ENCODE results near the gene ST8SIA5. TPM values are rescaled to one million over a fixed set of nuclear protein-coding genes. Genes with fewer than 3 reads are reported as not detected.

Gene ST8SIA5
- total RNA-seq, 2 experiments from 2014 or later: not detected

DNA sequence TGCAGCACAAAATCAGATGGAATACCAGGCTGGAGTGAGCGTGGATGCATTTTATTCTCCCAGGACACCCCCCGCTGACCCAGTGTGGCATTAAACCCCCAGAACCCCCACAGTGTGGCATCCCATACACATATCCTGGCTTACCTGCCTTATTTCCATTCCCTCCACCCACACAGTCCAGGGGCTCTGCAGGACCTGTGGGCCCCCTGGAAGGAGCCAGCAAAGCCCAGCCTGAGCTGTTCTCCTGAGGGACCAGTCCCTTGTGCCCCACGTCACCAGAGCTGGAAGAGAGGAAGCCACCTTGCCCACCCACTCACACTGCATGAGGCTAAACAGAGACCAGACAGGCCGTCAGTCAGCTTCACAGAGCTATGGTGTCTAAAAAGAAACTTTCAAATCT, 20.1 kb downstream of the ST8SIA5 start:
- ChIA-PET CTCF (no interaction called here), POLR2A (no interaction called here)
- DNase-seq (no peak), ATAC-seq (no peak)
- H3K36me3 Mint-ChIP-seq (ENCODE audit: low read depth): no peaks in the 10 kb centered on the region
- no peaks in the 10 kb centered on the region for H3K4me1 Mint-ChIP-seq
- intact Hi-C loops (cut with DNase I, micrococcal nuclease): no loop called here
- H3K27ac Mint-ChIP-seq: no peak overlapping the region
- no peak overlapping the region for H3K4me3 Mint-ChIP-seq
- H3K27me3 Mint-ChIP-seq: peaks cover 23% of the 10 kb centered on the region
- H3K9me3 Mint-ChIP-seq (ENCODE audit: low read depth): no peaks in the 10 kb centered on the region

DNA sequence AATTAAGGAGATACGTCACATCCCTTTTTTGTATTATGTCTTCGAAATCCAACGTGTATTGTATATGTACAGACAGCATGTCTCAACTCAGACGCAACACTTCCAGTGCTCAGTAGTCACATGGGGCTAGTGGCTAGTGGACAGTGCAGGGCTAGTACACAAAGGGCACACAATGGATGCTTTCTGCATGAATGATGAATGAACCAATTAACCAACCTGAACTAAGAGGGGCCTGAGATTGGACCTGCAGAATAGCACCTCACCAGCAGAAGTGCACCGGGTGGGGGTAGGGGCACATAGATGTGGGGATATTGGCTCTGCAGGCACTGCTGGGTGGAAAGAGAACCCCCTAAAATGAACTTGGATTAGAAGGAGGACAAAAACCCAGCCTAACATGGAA, 20.7 kb downstream of the ST8SIA5 start:
- ChIA-PET POLR2A (no interaction called here), CTCF (no interaction called here)
- intact Hi-C loops (cut with DNase I, micrococcal nuclease): no loop called here
- ATAC-seq (no peak), DNase-seq (no peak)
- peaks cover 21% of the 10 kb centered on the region for H3K27me3 Mint-ChIP-seq
- H3K4me3 Mint-ChIP-seq: no peak overlapping the region
- no peak overlapping the region for H3K27ac Mint-ChIP-seq
- no peaks in the 10 kb centered on the region for H3K36me3 Mint-ChIP-seq (ENCODE audit: low read depth)
- no peaks in the 10 kb centered on the region for H3K9me3 Mint-ChIP-seq (ENCODE audit: low read depth)
- H3K4me1 Mint-ChIP-seq: no peaks in the 10 kb centered on the region

DNA sequence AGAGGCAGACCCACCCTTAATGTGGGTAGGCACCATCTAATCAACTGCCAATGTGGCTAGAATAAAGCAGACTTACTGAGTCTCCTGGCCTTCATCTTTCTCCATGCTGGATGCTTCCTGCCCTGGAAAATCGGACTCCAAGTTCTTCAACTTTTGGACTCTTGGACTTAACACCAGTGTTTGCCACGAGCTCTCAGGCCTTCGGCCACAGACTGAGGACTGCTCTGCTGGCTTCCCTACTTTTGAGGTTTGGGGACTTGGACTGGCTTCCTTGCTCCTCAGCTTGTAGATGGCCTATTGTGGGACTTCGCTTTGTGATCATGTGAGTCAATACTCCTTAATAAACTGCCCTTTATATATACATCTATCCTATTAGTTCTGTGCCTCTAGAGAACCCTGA, 21.9 kb downstream of the ST8SIA5 start:
- ATAC-seq (no peak), DNase-seq (no peak)
- ChIA-PET POLR2A (no interaction called here), CTCF (no interaction called here)
- Mint-ChIP-seq H3K9me3 (ENCODE audit: low read depth) (no peaks in the 10 kb centered on the region), H3K27ac (no peak overlapping the region), H3K27me3 (peaks cover 19% of the 10 kb centered on the region), H3K36me3 (ENCODE audit: low read depth) (no peaks in the 10 kb centered on the region), H3K4me1 (no peaks in the 10 kb centered on the region), H3K4me3 (no peak overlapping the region)
- intact Hi-C loops (cut with DNase I, micrococcal nuclease): no loop called here

DNA sequence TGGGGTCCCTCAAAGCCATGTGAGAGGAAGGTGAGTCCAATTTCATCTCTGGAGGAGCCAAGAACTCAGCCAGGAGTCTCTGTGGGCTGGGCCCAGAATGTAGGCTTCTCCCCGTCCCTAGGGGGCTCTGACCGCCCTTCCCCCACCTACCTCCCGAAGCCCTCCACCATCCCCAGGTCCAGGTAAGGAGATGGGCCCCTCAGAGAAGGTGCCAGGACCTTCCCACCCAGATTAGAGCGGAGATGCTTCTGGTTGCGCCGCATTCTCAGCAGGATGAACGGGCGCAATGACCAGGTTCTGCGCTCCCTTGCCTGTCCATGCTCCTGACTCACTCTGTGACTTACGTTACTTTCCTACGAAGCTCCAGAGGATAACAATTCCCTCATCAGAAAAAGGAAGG, 23.0 kb downstream of the ST8SIA5 start:
- no peaks in the 10 kb centered on the region for H3K36me3 Mint-ChIP-seq (ENCODE audit: low read depth)
- no peak overlapping the region for H3K27ac Mint-ChIP-seq
- ATAC-seq: no peak
- CTCF ChIA-PET: no interaction called here
- peaks cover 4% of the 10 kb centered on the region for H3K9me3 Mint-ChIP-seq (ENCODE audit: low read depth)
- DNase-seq: no peak
- H3K4me3 Mint-ChIP-seq: no peak overlapping the region
- H3K27me3 Mint-ChIP-seq: peaks cover 15% of the 10 kb centered on the region
- POLR2A ChIA-PET: no interaction called here
- intact Hi-C loops (cut with DNase I, micrococcal nuclease): no loop called here
- no peaks in the 10 kb centered on the region for H3K4me1 Mint-ChIP-seq

DNA sequence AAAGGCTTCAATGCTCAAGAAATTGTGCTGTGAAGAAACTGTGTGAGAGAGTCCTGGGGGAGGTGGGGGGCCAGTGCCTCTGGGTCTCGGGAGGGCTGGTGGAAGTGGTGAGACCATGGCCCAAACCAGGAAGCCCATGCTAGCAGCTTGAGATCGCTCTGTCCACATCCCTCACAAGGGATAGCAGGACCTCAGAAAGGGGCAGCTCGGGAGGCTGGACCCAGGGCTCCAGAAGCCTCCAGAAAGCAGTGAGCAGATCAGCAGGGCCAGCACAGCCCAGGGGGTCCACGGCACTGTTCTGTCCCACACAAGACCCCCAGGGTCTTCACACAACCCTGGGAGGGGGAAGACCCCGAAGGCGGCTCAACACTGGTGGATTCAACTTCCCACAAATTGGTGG, 24.1 kb downstream of the ST8SIA5 start:
- CTCF ChIA-PET: no interaction called here
- intact Hi-C loops (cut with DNase I, micrococcal nuclease): no loop called here
- H3K36me3 Mint-ChIP-seq (ENCODE audit: low read depth): no peaks in the 10 kb centered on the region
- peaks cover 4% of the 10 kb centered on the region for H3K9me3 Mint-ChIP-seq (ENCODE audit: low read depth)
- H3K4me3 Mint-ChIP-seq: no peak overlapping the region
- no peak for DNase-seq
- POLR2A ChIA-PET: no interaction called here
- no peak overlapping the region for H3K27ac Mint-ChIP-seq
- no peak for ATAC-seq
- H3K27me3 Mint-ChIP-seq: peaks cover 11% of the 10 kb centered on the region
- H3K4me1 Mint-ChIP-seq: no peaks in the 10 kb centered on the region

DNA sequence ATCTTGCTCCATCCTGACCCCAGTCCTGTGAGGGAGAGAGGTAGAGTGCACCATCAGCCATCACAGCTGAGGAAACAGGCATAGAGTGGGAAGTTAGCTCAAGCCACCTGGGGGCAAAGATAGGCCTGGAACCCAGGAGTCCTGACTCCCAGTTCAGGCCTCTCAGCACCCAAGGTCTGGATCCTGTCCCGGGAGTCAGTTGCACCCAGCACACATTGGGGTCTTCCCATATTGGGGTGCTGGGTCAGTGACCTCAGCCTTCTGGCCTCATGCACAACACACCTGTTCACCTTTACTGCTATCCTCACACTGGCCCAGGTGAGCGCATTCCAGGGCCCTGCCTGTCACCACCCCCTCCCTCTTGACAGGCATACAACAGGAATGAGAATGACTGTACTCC, 24.7 kb downstream of the ST8SIA5 start:
- Mint-ChIP-seq H3K27ac (no peak overlapping the region), H3K9me3 (ENCODE audit: low read depth) (peaks cover 4% of the 10 kb centered on the region), H3K4me1 (no peaks in the 10 kb centered on the region), H3K27me3 (peaks cover 8% of the 10 kb centered on the region), H3K4me3 (no peak overlapping the region), H3K36me3 (ENCODE audit: low read depth) (no peaks in the 10 kb centered on the region)
- ATAC-seq (no peak), DNase-seq (no peak)
- POLR2A ChIA-PET: no interaction called here
- intact Hi-C loops (cut with DNase I, micrococcal nuclease): no loop called here
- CTCF ChIA-PET: no interaction called here

DNA sequence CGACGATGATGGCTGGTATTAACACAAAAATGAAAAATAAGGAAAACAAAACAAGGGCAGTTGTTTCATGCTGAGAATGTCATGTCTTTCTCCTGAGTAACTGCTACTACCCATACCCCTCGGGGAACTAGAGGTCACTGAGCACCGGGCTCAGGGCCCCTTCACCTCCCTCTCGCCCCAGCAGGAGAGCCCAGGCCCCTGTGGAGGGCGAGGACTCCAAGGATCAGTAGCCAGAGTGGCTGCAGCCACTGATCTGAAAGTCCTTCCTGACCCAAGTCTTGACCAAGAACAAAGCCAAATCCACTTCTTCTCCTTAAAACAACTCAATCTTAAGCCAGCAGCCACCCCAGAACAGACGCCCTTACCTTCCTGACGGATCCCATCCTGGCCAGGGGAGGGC, 25.5 kb downstream of the ST8SIA5 start:
- Mint-ChIP-seq H3K27me3 (peaks cover 5% of the 10 kb centered on the region), H3K36me3 (ENCODE audit: low read depth) (no peaks in the 10 kb centered on the region), H3K4me3 (no peak overlapping the region), H3K4me1 (no peaks in the 10 kb centered on the region), H3K9me3 (ENCODE audit: low read depth) (peaks cover 4% of the 10 kb centered on the region), H3K27ac (no peak overlapping the region)
- CTCF ChIA-PET: no interaction called here
- no peak for ATAC-seq
- intact Hi-C loops (cut with DNase I, micrococcal nuclease): no loop called here
- POLR2A ChIA-PET: no interaction called here
- DNase-seq: no peak

DNA sequence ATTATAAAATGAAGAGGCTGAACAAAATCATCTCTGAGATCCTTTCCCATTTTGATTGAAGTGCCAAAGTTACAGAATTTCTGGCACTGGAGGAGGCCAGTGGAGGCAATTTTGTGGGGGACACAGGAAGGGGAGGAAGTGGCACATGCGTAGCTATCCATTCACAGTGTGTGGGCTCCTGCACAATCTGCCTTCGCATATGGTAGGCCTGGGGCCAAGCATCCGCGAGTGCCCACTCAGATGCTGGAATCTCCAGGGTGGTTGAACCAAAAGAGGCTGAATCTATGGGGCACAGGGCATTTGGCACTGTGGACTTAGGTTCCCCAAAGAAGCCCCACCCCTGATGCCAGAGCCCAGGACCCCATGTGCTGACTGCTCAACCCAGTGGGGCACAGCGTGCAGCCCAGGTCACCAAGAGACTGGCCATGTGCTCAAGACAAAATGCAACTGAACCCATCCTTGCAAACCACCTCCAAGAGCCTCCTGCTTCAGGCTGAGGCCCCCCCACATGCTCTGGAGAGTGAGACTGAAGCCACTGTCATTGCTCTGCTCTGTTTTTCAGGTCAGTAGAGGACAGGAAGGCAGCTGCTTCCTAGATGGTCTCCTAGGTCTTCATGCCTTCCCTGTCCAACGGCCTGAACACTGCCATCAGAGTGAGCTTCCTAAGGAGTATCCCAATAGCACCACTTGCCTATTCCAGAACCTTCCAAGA, 28.5 kb downstream of the ST8SIA5 start:
- Mint-ChIP-seq H3K27ac (no peak overlapping the region), H3K27me3 (no peaks in the 10 kb centered on the region), H3K36me3 (ENCODE audit: low read depth) (no peaks in the 10 kb centered on the region), H3K4me1 (no peaks in the 10 kb centered on the region), H3K9me3 (ENCODE audit: low read depth) (peaks cover 4% of the 10 kb centered on the region), H3K4me3 (no peak overlapping the region)
- ATAC-seq (no peak), DNase-seq (no peak)
- POLR2A ChIA-PET: no interaction called here
- CTCF ChIA-PET: interaction anchor here (1.4 kb wide), 1 partner anchor 13 kb away, joined by 3 read pairs; no protein-coding TSS in a partner anchor
- intact Hi-C loops (cut with DNase I, micrococcal nuclease): no loop called here

DNA sequence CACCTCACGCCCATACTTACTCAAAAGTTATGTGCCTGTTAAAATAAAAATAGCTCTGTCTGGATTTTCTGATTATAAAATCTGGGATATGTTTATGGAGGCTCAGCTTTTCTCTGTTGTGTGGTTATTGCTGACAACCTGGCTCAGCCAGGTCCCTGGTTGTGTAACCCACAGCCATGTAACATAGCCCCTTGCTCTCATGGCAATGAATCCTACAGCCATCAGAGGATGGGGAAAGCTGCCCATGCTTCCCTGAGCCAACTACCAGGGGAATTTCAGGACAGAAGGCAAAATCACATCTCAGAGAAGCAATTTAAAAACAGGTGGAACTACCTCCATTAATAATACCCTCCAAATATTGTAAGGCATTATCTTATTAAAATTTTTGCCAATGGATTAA, 29.7 kb downstream of the ST8SIA5 start:
- H3K4me3 Mint-ChIP-seq: no peak overlapping the region
- H3K27me3 Mint-ChIP-seq: no peaks in the 10 kb centered on the region
- CTCF ChIA-PET: interaction anchor here (1.4 kb wide), 1 partner anchor 14 kb away, joined by 3 read pairs; no protein-coding TSS in a partner anchor
- ATAC-seq: no peak
- POLR2A ChIA-PET: no interaction called here
- intact Hi-C loops (cut with DNase I, micrococcal nuclease): no loop called here
- H3K36me3 Mint-ChIP-seq (ENCODE audit: low read depth): no peaks in the 10 kb centered on the region
- no peaks in the 10 kb centered on the region for H3K4me1 Mint-ChIP-seq
- no peak overlapping the region for H3K27ac Mint-ChIP-seq
- H3K9me3 Mint-ChIP-seq (ENCODE audit: low read depth): peaks cover 4% of the 10 kb centered on the region
- DNase-seq: no peak

DNA sequence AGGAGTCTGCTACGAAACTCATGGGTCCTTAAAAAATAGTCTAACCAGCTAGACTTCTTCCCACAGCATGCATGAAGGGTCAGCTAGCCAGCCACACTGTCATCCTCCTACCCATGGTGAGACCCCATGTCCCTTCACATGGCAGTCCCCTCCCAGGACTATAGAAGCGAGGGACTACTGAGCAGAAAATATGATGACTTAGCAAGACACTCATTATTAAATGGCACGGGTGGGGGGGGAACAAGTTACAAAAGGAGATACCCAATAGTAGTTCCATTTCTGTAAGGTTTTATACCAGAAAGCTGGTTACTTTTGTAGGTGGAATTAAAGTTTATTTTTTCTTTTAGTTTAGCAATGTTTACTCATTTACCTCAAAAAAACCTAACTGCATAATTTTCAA, 31.5 kb downstream of the ST8SIA5 start:
- intact Hi-C loops (cut with DNase I, micrococcal nuclease): no loop called here
- Mint-ChIP-seq H3K9me3 (ENCODE audit: low read depth) (peaks cover 4% of the 10 kb centered on the region), H3K4me3 (no peak overlapping the region), H3K36me3 (ENCODE audit: low read depth) (no peaks in the 10 kb centered on the region), H3K27ac (no peak overlapping the region), H3K27me3 (no peaks in the 10 kb centered on the region), H3K4me1 (no peaks in the 10 kb centered on the region)
- CTCF ChIA-PET: interaction anchor here (0.7 kb wide), 1 partner anchor 16 kb away, joined by 3 read pairs; no protein-coding TSS in a partner anchor
- DNase-seq (no peak), ATAC-seq (no peak)
- POLR2A ChIA-PET: no interaction called here

DNA sequence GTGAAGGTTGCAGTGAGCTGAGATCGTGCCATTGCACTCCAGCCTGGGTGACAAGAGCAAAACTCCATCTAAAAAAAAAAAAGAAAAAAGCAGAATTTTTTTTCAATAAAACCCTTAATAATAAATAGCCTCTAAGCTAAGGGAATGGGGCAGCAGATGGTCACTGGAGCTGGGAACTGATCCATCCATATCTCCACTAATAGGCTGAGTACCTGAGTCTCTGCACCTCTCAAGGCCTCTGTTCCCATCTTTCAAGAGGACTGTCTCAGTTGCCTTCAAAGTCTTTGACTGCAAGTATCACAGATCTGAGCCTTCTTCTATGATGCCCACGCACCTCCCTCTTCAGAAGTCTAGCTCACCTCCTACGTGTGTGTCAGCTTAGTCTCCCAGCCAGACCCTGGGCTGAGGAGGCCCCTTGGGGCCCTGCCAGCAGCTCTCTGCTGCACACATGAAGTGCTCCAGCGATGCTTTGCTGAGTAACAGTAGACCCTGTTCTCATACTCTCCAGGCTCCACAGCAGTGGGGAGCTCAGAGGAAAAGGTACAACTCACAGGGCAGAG, 32.9 kb downstream of the ST8SIA5 start:
- ATAC-seq (no peak), DNase-seq (no peak)
- H3K36me3 Mint-ChIP-seq (ENCODE audit: low read depth): no peaks in the 10 kb centered on the region
- ChIA-PET CTCF (interaction anchor here (0.6 to 1.2 kb wide), 3 partner anchors 9 to 76 kb away, joined by 3 read pairs; no protein-coding TSS in a partner anchor), POLR2A (no interaction called here)
- peaks cover 4% of the 10 kb centered on the region for H3K27me3 Mint-ChIP-seq
- H3K9me3 Mint-ChIP-seq (ENCODE audit: low read depth): no peaks in the 10 kb centered on the region
- no peak overlapping the region for H3K4me3 Mint-ChIP-seq
- no peaks in the 10 kb centered on the region for H3K4me1 Mint-ChIP-seq
- H3K27ac Mint-ChIP-seq: no peak overlapping the region
- intact Hi-C loops (cut with DNase I, micrococcal nuclease): no loop called here

DNA sequence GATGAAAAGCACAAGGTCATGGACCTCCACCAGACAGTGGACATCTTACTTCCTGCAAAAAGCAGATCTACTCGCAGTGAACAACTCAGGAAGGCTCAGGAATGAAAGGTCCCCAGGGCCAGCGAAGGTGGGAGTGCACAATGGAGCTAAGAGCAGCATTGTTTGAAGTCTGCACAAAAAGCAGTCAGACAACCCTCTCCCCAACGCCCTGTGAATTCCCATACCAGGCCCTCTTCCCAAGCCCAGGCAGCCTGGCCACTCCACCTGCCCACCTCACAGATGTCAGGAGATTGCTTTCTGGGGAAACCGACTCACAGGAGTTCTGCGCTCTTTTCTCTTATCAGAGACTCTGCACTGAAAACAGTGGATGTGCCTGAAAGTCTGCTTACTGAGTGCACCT, 34.8 kb downstream of the ST8SIA5 start:
- Mint-ChIP-seq H3K9me3 (ENCODE audit: low read depth) (no peaks in the 10 kb centered on the region), H3K36me3 (ENCODE audit: low read depth) (no peaks in the 10 kb centered on the region)

More for the DNA sequence above, 34.8 kb downstream of the ST8SIA5 start:
- H3K27ac Mint-ChIP-seq: no peak overlapping the region
- H3K4me1 Mint-ChIP-seq: no peaks in the 10 kb centered on the region
- POLR2A ChIA-PET: no interaction called here
- intact Hi-C loops (cut with DNase I, micrococcal nuclease): no loop called here
- no peak for DNase-seq
- no peak overlapping the region for H3K4me3 Mint-ChIP-seq
- CTCF ChIA-PET: no interaction called here
- no peak for ATAC-seq
- peaks cover 4% of the 10 kb centered on the region for H3K27me3 Mint-ChIP-seq

All from activated CD4-positive, alpha-beta T cell treated with anti-CD3 and anti-CD28 coated beads for 36 hours (primary cell).